ENCODE data around the gene ARHGDIA. TPM values are rescaled to one million over a fixed set of nuclear protein-coding genes. Genes with fewer than 3 reads are reported as not detected.
A peak's percentile ranks its signal among the peaks of the same experiment; 100 is the strongest.

Gene ARHGDIA
- total and polyA plus RNA-seq, 2 of the 8 experiments (the other 6 are each of a cell fraction or from before 2014, with no cell fraction given): 62.4 to 217 TPM

GRCh38 chr17:81819708-81820107 is 51.4 kb downstream of the ARHGDIA start:
- Histone ChIP-seq H2BK12ac (ENCODE audit: low read depth, low read length) (0 out of 2 replicates have a peak overlapping the region, but pooled peaks have one; percentile 12), H3K79me1 (ENCODE audit: low read depth, low read length) (0 out of 2 replicates have a peak, but pooled peaks cover 2% of the 10 kb centered on the region), H3K79me2 (ENCODE audit: control insufficient read depth in 1 of 2, insufficient read depth in 2 of 2, low read length in 2 of 2) (no peaks in the 10 kb centered on the region), H2AK5ac (ENCODE audit: low read depth, low read length) (no peak overlapping the region), H3K9ac (replicated peaks in 1 of 4; ENCODE audit: extremely low read depth in 1 of 4, low read depth in 3 of 4, low read length in 3 of 4) (no peak overlapping the region), H3K18ac (ENCODE audit: extremely low read depth, low read length) (no peak overlapping the region), H3K23me2 (ENCODE audit: low read depth, low read length) (no peaks in the 10 kb centered on the region), H3K4me1 (replicated peaks in 1 of 4; ENCODE audit: control insufficient read depth in 3 of 4, insufficient read depth in 4 of 4, low read length in 3 of 4) (peaks cover 0 to 7% (median 3%) of the 10 kb centered on the region in 4 experiments; a peak in 4 of 7 replicates), H2BK15ac (ENCODE audit: low read length) (0 out of 2 replicates have a peak overlapping the region, but pooled peaks have one; percentile 23), H3K14ac (ENCODE audit: insufficient read length) (no peak overlapping the region), H2BK20ac (ENCODE audit: low read length) (no peak overlapping the region), H4K8ac (ENCODE audit: extremely low read depth, insufficient read depth, low read length) (0 out of 2 replicates have a peak overlapping the region, but pooled peaks have one; percentile 57), H3K9me3 (ENCODE audit: insufficient read depth in 2 of 2, low read depth in 1 of 2, low read length in 1 of 2) (no peaks in the 10 kb centered on the region), H2AFZ (ENCODE audit: low read length) (no peak overlapping the region), H3K4ac (replicated peaks; ENCODE audit: insufficient read length, low read depth, low read length) (no peak overlapping the region), H2BK120ac (replicated peaks; ENCODE audit: low read depth, low read length) (no peak overlapping the region), H3K27me3 (replicated peaks in 1 of 4; ENCODE audit: control insufficient read depth in 3 of 4, extremely low read depth in 1 of 4, insufficient read depth in 3 of 4, low read length in 3 of 4) (no peaks in the 10 kb centered on the region), H3K56ac (replicated peaks; ENCODE audit: insufficient read length, low read depth, low read length) (no peak overlapping the region), H3K4me3 (ENCODE audit: extremely low read depth in 1 of 4, insufficient read depth in 2 of 4, low read depth in 3 of 4, low read length in 4 of 4) (0 out of 8 replicates have a peak overlapping the region, but pooled peaks of 1 of the 4 experiments have one; percentile 19), H3K23ac (ENCODE audit: insufficient read length) (no peak overlapping the region), H3K27ac (ENCODE audit: low read depth, low read length) (no peak overlapping the region; the same call in 1 of the 2 replicates), H2BK5ac (ENCODE audit: low read depth, low read length) (no peak overlapping the region), H4K91ac (replicated peaks; ENCODE audit: insufficient read length, low read length) (no peak overlapping the region), H4K20me1 (replicated peaks in 1 of 2; ENCODE audit: control insufficient read depth in 1 of 2, insufficient read depth in 2 of 2, low read length in 2 of 2) (peaks cover 3% of the 10 kb centered on the region in 2 experiments), H3K36me3 (ENCODE audit: control insufficient read depth in 2 of 4, insufficient read depth in 4 of 4, low read length in 3 of 4) (no peaks in the 10 kb centered on the region), H3K4me2 (ENCODE audit: insufficient read depth in 1 of 2, low read depth in 2 of 2, low read length in 2 of 2) (peak overlapping the region in 1 of 2 experiments; percentile 42; a peak in 1 of 4 replicates), H4K5ac (ENCODE audit: insufficient read length, low read depth, low read length) (no peak overlapping the region)
- TF ChIP-seq RAD21 (IDR thresholded peaks at IDR 0.05 in 1 of 2, conservative IDR thresholded peaks at IDR 0.05 in 1 of 2; ENCODE audit: low read depth in 2 of 2, low read length in 2 of 2) (no peak), RBBP5 (IDR thresholded peaks at IDR 0.05; ENCODE audit: borderline replicate concordance, low read depth, low read length) (no peak), TAF1 (IDR thresholded peaks at IDR 0.05; ENCODE audit: low read depth, low read length) (no peak), CREB1 (IDR thresholded peaks at IDR 0.05) (no peak), CBX5 (IDR thresholded peaks at IDR 0.05; ENCODE audit: low read depth, low read length) (no peak)
- 75% methylated on average over 1 of the region's 13 CpGs; no CpG with 5 or more reads in 1 of the 2 experiments for WGBS, 2 experiments (ENCODE audit: extremely low coverage in 1 of 2, insufficient coverage in 1 of 2, insufficient read length in 1 of 2, insufficient replicate concordance in 2 of 2, low coverage in 1 of 2, low lambda C conversion rate in 2 of 2, missing lambda C conversion rate in 1 of 2)
- ChIA-PET POLR2A (ENCODE audit: partially characterized antibody) (interaction anchor here (0.6 to 2.3 kb wide), 12 partner anchors 9 to 279 kb away, joined by 3 to 8 read pairs (median 4); partner anchors contain the start of gene MCRIP1), CTCF (ENCODE audit: partially characterized antibody) (interaction anchor here (0.6 to 2.5 kb wide), 8 partner anchors 9 to 115 kb away, joined by 3 to 10 read pairs (median 4); no protein-coding TSS in a partner anchor)
- FAIRE-seq: no peak
- DNase-seq (ENCODE audit: low read depth in 1 of 2, low spot score in 2 of 2): no peak
